Raji (cell line): ENCODE data around the gene GAL3ST1.

Experiments
- POLR2A ChIP-seq: IDR thresholded peaks from 2 replicates; pipeline ENCODE4 v1.6.1; 2011; ENCODE audit warnings: low read depth, low read length, control low read depth; ENCODE audit not compliant: insufficient read depth

Gene GAL3ST1

DNA sequence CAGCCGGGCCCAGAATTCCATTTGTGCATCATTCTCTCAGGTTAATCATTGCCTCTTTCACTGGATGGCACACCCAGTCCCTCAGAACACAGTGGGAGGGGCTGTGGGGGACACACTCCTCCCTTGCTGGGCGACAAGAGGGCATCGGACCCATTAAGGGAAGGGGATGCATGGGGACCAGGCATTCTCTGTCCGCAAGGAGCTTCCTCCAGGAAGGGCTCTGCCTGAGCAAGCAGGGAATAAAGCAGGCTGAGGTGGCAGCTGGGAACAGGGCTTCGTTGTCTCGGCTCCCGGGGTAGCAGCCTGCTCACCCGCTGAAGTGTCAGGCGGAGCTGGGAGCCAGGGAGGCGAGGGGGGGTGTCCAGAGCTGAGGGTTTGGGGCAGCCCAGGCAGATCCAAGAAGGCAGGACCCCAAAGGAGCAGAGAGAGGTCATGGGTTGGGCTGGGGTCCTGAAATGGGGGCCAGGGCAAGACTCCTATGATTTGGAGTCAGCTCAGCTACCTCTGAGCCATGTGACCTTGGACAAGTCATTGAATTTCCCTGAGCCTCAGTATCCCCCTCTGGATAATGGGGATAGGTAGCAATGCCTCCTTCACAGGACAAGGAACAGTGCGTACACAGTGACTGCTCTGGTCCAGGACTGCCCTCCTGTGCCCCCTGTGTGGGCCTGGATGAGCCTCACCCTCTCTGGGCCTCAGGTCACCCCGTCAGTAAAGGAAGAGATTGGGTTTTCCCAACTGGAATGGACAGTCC, 1.4 kb downstream of the GAL3ST1 start:
- TF ChIP-seq POLR2A, result no peak

- TF ChIP-seq POLR2A, result no peak
Measured at GRCh38 chr22:30572210-30572609, 2.3 kb downstream of the GAL3ST1 start.

- TF ChIP-seq POLR2A, result no peak
Measured at GRCh38 chr22:30569674-30570202, 4.7 kb downstream of the GAL3ST1 start.

DNA sequence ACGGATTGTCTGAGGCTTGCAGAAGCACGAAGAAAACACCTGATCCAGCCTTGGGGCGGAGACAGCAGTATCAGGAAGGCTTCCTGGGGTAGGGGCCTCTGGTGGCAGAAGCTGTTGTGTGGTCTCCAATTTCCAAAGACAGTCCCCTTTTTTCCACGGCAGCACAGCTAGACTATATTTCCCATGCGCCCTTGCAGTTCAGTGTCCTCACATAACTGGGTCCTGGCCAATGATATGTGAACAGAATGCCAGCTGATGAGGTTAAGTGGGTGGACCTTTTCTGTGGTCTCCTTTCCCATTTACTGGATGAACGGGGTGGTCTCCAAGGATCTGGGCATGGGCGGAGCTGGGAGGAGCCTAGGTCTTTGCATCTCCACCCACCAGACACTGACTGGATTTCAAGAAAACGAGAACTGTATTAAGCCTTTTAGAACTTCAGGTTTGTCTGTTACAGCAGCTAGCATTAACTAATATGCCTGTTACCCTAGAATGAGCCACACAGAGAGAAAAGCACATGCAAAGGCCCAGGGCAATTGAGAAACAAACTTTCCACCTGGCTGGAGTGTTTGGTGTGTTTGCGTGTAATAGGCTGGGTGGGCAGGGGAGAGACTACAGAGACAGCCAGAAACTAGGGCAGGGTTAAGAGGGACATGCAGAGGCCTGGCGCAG, 6.2 kb downstream of the GAL3ST1 start:
- no peak for TF ChIP-seq POLR2A

- TF ChIP-seq POLR2A, result no peak
Measured at GRCh38 chr22:30566125-30566524, 8.3 kb downstream of the GAL3ST1 start.

DNA sequence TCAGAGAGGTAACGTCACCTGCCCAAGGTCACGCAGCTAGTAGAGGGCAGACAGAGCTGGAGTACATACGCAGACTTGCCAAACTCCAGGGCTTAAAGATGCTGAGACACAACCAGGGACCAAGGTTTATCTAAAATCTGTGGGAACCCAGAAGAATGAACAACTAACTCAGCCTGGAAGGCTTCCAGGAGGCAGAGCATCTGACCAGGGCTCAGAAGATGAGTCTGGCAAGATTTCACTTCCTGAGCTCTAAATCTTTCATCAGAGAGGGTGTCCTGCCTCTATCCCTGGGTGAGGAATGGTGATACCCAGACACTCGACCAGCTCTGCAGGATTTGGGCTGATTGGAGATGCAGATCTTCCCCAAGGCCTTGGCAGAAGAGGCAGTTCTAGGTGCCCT, 9.1 kb downstream of the GAL3ST1 start:
- TF ChIP-seq POLR2A, result no peak

DNA sequence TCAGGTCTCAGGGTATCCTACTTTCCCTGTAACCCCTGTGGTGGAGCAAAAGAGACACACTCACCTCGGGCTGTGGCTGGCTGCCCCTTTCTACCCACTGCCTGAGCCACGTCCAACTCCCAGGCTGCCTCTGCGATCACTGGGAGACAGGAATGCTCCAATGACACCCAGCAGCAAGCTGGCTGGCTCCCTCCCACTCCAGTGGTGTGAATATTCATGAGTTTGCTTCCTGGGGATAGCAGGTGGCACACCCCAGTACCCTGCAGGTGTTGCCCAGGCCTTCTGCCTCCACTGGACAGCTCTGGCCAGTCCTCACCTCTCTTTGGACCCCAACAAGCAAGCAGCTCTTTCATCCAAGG, 9.7 kb downstream of the GAL3ST1 start:
- no peak for TF ChIP-seq POLR2A

DNA sequence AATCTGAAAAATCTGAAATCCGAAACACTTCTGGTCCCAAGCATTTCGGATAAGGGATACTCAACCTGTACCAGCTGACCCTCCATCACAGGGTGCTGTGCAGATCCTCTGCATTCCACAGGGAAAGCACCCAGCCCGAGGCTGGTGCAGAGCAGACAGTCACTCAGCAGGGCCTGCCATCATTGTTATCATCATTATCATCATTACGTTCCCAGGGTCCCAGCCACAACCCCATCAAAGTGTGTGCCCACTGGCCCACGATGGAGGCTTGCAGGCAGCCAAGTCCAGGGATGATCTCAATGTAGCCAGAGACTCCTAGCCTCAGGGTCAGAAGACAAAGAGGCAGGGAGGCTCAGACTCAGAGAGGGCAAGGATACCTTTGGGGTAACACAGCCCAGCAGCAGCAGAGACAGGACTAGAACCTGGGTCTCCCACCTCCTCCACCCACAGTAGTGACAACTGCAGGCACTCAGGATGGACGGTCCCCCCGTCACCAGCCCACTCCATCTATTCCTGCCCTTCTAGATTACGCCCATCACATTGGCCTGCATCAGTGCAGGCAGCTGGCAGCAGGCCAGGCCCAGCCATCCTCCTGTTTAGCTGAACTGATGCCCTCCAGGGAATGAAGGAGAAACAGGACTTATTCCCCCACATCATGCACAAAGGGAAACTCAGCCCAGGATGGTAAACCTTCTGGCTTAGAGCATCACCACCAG, 10.3 kb downstream of the GAL3ST1 start:
- no peak for TF ChIP-seq POLR2A

DNA sequence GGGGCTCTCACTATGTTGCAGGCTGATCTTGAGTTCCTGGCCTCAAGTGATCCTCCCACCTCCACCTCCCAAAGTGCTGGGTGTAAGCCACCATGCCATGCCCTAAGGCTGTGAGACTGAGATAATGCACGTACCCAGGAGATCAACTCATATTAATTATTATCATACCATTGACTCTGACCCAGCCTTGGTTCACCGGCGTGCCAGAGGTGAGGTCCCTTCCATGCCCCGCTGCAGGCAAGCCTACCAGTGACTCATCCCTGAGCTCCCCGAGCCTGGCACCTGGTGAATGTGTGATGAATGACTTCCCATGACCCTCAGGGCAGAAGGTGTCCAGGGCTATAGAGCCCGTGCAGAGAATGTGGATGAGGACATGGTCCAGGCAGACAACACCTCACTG, 12.1 kb downstream of the GAL3ST1 start:
- no peak for TF ChIP-seq POLR2A

- no peak for TF ChIP-seq POLR2A
Measured at GRCh38 chr22:30561402-30562189, 12.9 kb downstream of the GAL3ST1 start.

- no peak for TF ChIP-seq POLR2A
Measured at GRCh38 chr22:30559889-30560288, 14.6 kb downstream of the GAL3ST1 start.

- TF ChIP-seq POLR2A, result no peak
Measured at GRCh38 chr22:30557243-30557642, 17.2 kb downstream of the GAL3ST1 start.

GRCh38 chr22:30556388-30556787, 18.1 kb downstream of the GAL3ST1 start:
- TF ChIP-seq POLR2A, result no peak

- TF ChIP-seq POLR2A, result no peak
Measured at GRCh38 chr22:30555282-30556210, 18.9 kb downstream of the GAL3ST1 start.
